Gastrocnemius medialis (tissue), 4 donors: Measurements from ENCODE around the gene REEP1.

Source experiments
- POLR2A ChIP-seq, 2 donors: fragments of 450-650 bp; IDR thresholded peaks; one replicate each; pipeline ENCODE4 v1.6.1; 2017; ENCODE audit warnings: antibody characterized with exemption in 2 of 2, mild to moderate bottlenecking in 2 of 2, moderate library complexity in 2 of 2
- TF ChIP-seq, protein P1 (sequence below), 5 experiments: fragments of 450-650 bp in 3 of 5; fragments of 200-600 bp in 2 of 5; sonication (generic) in 2 of 5; IDR thresholded peaks in 4 of 5; conservative IDR thresholded peaks in 1 of 5; 1 replicate in 4 of 5; 2 replicates in 1 of 5; pipeline ENCODE4 v1.5.1; 2016 to 2019; ENCODE audit warnings: antibody characterized with exemption in 5 of 5, mild to moderate bottlenecking in 3 of 5, moderate library complexity in 3 of 5

GRCh38 chr2:86253424-86253823 is 84.0 kb downstream of the REEP1 start:
- TF ChIP-seq, protein P1, sequence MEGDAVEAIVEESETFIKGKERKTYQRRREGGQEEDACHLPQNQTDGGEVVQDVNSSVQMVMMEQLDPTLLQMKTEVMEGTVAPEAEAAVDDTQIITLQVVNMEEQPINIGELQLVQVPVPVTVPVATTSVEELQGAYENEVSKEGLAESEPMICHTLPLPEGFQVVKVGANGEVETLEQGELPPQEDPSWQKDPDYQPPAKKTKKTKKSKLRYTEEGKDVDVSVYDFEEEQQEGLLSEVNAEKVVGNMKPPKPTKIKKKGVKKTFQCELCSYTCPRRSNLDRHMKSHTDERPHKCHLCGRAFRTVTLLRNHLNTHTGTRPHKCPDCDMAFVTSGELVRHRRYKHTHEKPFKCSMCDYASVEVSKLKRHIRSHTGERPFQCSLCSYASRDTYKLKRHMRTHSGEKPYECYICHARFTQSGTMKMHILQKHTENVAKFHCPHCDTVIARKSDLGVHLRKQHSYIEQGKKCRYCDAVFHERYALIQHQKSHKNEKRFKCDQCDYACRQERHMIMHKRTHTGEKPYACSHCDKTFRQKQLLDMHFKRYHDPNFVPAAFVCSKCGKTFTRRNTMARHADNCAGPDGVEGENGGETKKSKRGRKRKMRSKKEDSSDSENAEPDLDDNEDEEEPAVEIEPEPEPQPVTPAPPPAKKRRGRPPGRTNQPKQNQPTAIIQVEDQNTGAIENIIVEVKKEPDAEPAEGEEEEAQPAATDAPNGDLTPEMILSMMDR (IDR thresholded peaks at IDR 0.05 in 4 of 5, conservative IDR thresholded peaks at IDR 0.05 in 1 of 5): no peak
- TF ChIP-seq POLR2A (IDR thresholded peaks at IDR 0.05): no peak
